GM19463 (cell line): ENCODE results near the gene MBOAT2.
"Not testable (repeated sequence)": the region's sequence is repeated elsewhere in the genome, so short reads cannot be mapped to it uniquely, and the experiment has no call there.

ENCODE experiments used
- ATAC-seq: cut with Tn5 transposase; IDR thresholded peaks from one replicate; pipeline ENCODE4 v1.9.1; 2021; ENCODE audit warnings: mild to moderate bottlenecking, moderate library complexity; ENCODE audit not compliant: unreplicated experiment

MBOAT2 gene

DNA sequence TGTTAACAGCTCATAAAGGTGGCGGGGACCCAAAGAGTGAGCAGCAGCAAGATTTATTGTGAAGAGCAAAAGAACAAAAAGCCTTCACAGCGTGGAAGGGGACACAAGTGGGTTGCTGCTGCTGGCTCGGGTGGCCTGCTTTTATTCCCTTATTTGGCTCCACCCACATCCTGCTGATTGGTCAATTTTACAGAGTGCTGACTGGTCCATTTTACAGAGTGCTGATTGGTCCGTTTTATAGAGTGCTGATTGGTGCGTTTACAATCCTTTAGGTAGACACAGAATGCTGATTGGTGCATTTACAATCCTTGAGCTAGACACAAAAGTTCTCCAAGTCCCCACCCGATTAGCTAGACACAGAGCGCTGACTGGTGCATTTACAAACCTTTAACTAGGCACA lies 100.7 kb downstream of the MBOAT2 start:
- ATAC-seq: not testable (repeated sequence)

DNA sequence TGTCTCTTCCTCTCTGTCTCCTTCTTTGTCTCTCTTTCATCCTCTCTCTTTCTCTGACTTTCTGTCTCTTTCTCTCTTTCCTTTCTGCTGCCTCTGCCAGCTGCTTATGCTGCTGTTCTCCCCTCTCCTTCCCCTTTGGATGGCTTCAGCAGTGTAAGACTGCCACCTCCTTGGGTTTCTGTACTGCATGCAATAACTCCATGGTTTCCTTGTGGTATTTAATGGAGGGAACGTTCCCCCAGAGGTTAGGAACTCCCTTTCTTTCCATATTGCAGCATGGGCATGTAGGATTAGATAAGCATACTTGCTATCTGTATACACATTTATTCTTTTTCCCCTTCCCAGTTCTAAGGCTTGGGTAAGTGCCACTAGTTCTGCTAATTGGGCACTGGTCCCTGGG lies 106.3 kb downstream of the MBOAT2 start:
- ATAC-seq: not testable (repeated sequence)

DNA sequence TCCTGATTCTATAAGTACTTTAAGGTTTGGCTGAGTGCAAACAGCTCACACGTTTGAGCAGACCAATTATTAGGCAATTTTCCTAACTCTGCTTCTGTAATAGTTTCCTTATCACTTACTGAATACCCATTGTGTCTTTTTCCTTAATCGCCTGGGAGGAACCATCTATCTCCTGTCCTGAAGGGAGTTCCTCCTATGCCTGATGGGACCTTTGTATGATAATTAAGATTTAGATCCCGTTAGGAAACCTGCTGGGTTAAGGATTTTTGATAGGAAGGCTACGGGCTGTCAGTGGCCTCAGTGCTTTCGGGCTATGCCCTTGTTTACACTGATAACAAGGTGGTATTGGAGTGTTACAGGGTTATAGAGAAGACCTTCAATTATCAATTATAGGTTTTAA lies 106.8 kb downstream of the MBOAT2 start:
- not testable (repeated sequence) for ATAC-seq

DNA sequence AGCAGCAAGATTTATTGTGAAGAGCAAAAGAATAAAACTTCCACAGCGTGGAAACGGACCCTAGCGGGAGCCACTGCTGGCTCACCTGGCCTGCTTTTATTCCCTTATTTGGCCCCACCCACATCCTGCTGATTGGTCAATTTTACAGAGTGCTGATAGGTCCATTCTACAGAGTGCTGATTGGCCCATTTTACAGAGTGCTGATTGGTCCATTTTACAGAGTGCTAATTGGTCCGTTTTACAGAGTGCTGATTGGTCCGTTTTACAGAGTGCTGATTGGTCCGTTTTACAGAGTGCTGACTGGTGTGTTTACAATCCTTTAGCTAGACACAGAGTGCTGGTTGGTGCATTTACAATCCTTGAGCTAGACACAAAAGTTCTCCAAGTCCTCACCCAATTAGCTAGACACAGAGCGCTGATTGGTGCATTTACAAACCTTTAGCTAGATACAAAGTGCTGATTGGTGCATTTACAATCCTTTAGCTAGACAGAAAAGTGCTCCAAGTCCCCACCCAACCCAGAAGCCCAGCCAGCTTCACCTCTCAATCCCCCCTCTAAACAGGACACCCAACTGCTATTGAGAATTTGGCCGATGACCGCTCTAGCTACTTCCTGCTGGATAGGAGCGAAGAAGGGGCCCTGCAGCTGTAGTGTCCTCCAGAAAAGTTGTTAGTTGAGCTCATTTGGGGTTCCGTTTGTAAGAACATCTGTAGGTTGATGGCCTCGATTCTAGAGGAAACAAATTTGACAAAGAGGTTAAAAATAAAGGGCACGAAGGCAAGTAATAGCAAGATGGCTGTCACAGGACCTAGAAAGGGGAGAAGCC lies 108.2 kb downstream of the MBOAT2 start:
- not testable (repeated sequence) for ATAC-seq

DNA sequence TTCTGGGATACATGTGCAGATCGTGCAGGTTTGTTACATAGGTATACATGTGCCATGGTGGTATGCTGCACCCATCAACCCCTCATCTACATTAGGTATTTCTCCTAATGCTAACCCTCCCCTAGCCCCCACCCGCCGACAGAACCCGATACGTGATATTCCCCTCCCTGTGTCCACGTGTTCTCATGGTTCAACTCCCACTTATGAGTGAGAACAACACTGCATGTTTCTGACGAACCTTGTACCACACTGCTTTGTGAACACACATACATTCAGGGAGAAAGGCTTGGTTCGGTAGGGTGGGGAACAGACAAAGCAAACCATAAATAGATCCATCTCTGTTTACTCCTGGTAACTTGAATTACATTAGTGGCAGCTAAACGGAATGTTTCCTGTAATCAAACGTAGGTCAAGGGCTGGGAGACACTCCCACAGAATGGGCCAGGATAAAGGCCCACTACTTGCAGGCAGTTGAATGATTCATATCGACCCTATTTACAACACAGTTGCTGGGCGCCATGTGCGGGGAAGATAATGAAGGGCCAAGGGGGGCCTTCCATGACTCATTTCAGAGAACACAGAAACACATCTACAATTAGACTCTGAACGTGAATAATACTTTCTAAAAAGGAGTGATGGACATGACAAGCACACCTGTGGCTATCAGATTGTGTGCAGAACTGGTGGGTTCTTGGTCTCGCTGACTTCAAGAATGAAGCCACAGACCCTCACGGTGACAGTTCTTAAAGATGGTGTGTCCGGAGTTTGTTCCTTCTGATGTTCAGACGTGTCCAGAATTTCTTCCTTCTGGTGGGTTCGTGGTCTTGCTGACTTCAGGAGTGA lies 109.3 kb downstream of the MBOAT2 start:
- ATAC-seq: no peak

- ATAC-seq: no peak
These were observed 110.0 kb downstream of the MBOAT2 start for GRCh38 chr2:8893474-8893873.

GRCh38 chr2:8892111-8892510 lies 111.4 kb downstream of the MBOAT2 start:
- no peak for ATAC-seq

GRCh38 chr2:8889978-8890377 lies 113.5 kb downstream of the MBOAT2 start:
- no peak for ATAC-seq

GRCh38 chr2:8888963-8889362 lies 114.5 kb downstream of the MBOAT2 start:
- no peak for ATAC-seq

- ATAC-seq: no peak
These were observed 116.6 kb downstream of the MBOAT2 start for GRCh38 chr2:8886876-8887275.

GRCh38 chr2:8886202-8886518 lies 117.3 kb downstream of the MBOAT2 start:
- ATAC-seq: no peak

- ATAC-seq: no peak
These were observed 117.9 kb downstream of the MBOAT2 start for GRCh38 chr2:8885449-8886201.

DNA sequence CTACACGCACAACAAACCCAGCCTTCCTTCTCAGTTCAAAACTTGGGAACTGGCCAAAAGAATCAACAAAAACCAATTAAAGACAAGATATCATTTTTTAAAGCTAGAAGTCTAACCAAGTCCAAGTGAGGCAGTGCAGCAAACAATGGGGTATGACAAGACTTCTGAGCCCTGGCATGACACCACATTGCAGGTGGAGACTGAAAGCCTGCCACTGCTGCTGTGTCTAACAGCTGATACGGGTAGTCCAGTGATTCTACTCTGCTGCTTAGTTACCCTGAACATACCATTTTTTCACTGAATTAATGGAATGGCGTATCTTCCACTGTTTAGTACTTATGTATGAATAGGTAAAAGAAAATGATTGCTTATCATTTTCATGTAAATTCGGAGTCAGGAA lies 118.7 kb downstream of the MBOAT2 start:
- no peak for ATAC-seq

GRCh38 chr2:8882094-8882493 lies 121.4 kb downstream of the MBOAT2 start:
- ATAC-seq: no peak

DNA sequence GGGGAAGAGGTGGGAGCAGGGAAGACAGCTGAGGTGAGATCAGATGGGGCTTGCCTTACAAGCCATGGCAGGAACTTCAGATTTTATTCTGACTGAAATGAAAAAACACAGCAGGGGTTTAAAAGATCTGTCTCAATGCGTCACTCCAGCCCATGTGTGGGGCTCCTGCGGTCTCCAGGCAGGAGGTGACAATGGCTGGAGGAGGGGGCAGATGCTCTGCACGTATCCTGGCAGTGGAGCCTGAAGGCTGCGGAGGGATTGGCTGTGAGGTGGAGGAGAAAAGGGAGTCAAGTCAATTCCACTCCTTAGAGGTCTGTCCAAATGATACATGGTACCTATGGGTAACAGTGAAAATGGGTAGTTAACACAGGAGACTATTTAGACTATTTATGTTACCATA lies 125.6 kb downstream of the MBOAT2 start:
- no peak for ATAC-seq

DNA sequence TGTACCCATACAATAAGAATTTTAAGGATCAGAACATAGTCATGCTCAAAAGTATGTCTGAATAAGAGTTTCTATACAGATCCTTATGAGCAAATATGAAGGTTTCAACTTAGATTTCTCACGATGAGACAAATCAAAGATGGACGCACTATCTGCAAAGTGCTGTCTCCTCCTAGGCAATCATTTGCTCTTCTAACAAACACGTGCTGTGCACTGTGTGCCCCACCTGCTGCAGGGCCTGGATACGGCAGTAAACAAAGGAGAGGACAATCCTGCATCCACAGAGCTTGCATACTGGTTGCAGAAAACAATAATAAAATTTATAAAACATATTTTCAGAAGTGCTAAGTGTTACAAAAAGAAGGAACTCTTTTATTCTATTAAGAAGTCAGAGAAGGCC lies 126.2 kb downstream of the MBOAT2 start:
- ATAC-seq: no peak

GRCh38 chr2:8876628-8877027 lies 126.9 kb downstream of the MBOAT2 start:
- ATAC-seq: no peak

GRCh38 chr2:8872821-8873432 lies 130.6 kb downstream of the MBOAT2 start:
- ATAC-seq: no peak

DNA sequence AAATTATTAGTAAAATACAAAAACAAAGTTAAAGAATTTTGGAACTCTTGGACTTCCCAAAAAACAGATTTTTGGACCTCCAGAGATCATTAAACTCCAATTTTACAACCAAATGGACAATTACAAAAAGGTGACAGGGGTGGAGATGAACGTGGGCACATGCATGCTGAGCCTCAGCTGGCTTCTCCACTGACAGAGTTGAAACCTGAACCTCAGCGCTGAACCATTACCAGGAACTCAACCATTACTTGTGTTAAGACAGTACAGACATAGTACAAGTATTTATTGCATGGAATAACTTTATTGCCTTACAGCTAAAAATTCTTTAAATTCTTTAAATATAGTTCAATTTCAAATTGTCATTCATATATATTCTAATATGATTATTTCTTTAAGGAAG lies 133.0 kb downstream of the MBOAT2 start:
- ATAC-seq: no peak

- ATAC-seq: no peak
These were observed 136.1 kb downstream of the MBOAT2 start for GRCh38 chr2:8867363-8867762.

DNA sequence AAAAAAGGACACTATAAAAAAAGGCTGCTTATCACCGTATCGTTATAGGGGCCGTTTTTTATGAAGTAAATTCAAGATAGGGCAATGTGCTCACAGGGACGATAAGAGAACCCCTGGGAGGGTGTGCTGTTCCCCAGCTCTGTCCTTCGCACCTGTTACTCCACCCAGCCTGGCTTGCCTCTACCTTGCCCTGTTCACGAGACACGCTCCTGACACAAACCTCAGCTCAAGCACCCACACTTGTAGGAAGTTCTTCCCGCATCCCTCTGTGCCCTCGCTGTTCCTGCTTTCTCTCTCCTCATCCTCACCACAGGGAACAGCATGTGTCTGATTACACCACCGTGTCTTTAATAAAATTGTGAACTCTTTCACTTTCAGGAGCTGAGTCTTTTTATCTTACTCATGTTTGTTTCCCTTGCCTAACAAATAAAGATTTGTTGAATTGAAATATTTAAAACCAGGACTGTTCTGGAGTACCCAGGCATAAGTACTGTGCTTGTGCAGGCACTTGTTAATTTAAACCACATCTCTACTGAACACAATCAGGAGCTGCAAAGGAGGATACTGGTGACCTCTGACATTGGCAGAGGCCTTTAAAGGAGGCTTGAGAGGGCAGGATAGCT lies 140.0 kb downstream of the MBOAT2 start:
- no peak for ATAC-seq
